ENCODE data around the gene RBM4.

GRCh38 chr11:66638177-66639065 is at the start of gene RBM4:
- TF ChIP-seq, protein P1, sequence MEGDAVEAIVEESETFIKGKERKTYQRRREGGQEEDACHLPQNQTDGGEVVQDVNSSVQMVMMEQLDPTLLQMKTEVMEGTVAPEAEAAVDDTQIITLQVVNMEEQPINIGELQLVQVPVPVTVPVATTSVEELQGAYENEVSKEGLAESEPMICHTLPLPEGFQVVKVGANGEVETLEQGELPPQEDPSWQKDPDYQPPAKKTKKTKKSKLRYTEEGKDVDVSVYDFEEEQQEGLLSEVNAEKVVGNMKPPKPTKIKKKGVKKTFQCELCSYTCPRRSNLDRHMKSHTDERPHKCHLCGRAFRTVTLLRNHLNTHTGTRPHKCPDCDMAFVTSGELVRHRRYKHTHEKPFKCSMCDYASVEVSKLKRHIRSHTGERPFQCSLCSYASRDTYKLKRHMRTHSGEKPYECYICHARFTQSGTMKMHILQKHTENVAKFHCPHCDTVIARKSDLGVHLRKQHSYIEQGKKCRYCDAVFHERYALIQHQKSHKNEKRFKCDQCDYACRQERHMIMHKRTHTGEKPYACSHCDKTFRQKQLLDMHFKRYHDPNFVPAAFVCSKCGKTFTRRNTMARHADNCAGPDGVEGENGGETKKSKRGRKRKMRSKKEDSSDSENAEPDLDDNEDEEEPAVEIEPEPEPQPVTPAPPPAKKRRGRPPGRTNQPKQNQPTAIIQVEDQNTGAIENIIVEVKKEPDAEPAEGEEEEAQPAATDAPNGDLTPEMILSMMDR (IDR thresholded peaks at IDR 0.05) = peak in 1 of 4 experiments; percentile 1
- TF ChIP-seq POLR2A (IDR thresholded peaks at IDR 0.05) = peak; percentile 90 to 94
